GM19240 (cell line): ENCODE results near the gene MAP2.
"Not testable (repeated sequence)": the region's sequence is repeated elsewhere in the genome, so short reads cannot be mapped to it uniquely, and the experiment has no call there.

ENCODE experiments used
- DNase-seq: peaks from one replicate; pipeline ENCODE4 v3.0.0; 2011; ENCODE audit warnings: low spot score; ENCODE audit not compliant: insufficient read length

The MAP2 gene

GRCh38 chr2:209474960-209475359 is 51.1 kb downstream of the MAP2 start:
- DNase-seq = no peak

GRCh38 chr2:209476367-209477208 is 52.7 kb downstream of the MAP2 start:
- DNase-seq = no peak

- DNase-seq = not testable (repeated sequence)
Observed at GRCh38 chr2:209492296-209492695, 68.4 kb downstream of the MAP2 start.

- DNase-seq = not testable (repeated sequence)
Observed at GRCh38 chr2:209495068-209495620, 71.3 kb downstream of the MAP2 start.

- no peak for DNase-seq
Observed at GRCh38 chr2:209495855-209496585, 72.2 kb downstream of the MAP2 start.

GRCh38 chr2:209496586-209496982 is 72.7 kb downstream of the MAP2 start:
- DNase-seq = no peak

GRCh38 chr2:209498614-209499013 is 74.8 kb downstream of the MAP2 start:
- DNase-seq = no peak

GRCh38 chr2:209499069-209499468 is 75.2 kb downstream of the MAP2 start:
- no peak for DNase-seq

GRCh38 chr2:209501579-209501978 is 77.7 kb downstream of the MAP2 start:
- no peak for DNase-seq

GRCh38 chr2:209505410-209505809 is 81.6 kb downstream of the MAP2 start:
- no peak for DNase-seq

GRCh38 chr2:209508255-209508654 is 84.4 kb downstream of the MAP2 start:
- no peak for DNase-seq

GRCh38 chr2:209511637-209512036 is 87.8 kb downstream of the MAP2 start:
- DNase-seq = no peak

- no peak for DNase-seq
Observed at GRCh38 chr2:209512971-209513370, 89.1 kb downstream of the MAP2 start.

GRCh38 chr2:209517436-209517835 is 93.6 kb downstream of the MAP2 start:
- DNase-seq = no peak

- DNase-seq = no peak
Observed at GRCh38 chr2:209519271-209519670, 95.4 kb downstream of the MAP2 start.

- DNase-seq = no peak
Observed at GRCh38 chr2:209519906-209520305, 96.1 kb downstream of the MAP2 start.

GRCh38 chr2:209523041-209523740 is 99.3 kb downstream of the MAP2 start:
- DNase-seq = no peak

GRCh38 chr2:209523867-209524266 is 100.0 kb downstream of the MAP2 start:
- no peak for DNase-seq

GRCh38 chr2:209525331-209525730 is 101.5 kb downstream of the MAP2 start:
- DNase-seq = no peak

GRCh38 chr2:209525834-209526281 is 102.0 kb downstream of the MAP2 start:
- no peak for DNase-seq

GRCh38 chr2:209526561-209526960 is 102.7 kb downstream of the MAP2 start:
- no peak for DNase-seq

- no peak for DNase-seq
Observed at GRCh38 chr2:209529579-209529978, 105.7 kb downstream of the MAP2 start.
